Cardiac septum (tissue), 1 donor: ENCODE data around the gene GP5. TPM values are rescaled to one million over a fixed set of nuclear protein-coding genes. Genes with fewer than 3 reads are reported as not detected.

Source experiments
- DNase-seq: peaks from one replicate; pipeline ENCODE4 v3.0.0-alpha.2; 2020; ENCODE audit warnings: low spot score
- intact Hi-C: fragments of 100-400 bp; cut with DNase I; formaldehyde crosslinking; loops from one replicate; pipeline ENCODE4 v1.14.0; 2022
- total RNA-seq: library from RNA; stranded (reverse); fragmentation: NEBNext Ultra II Directional; extraction: Animal tissue kit (Norgen Biotek cat#: 25700); gene quantifications from one replicate; pipeline ENCODE4 v1.2.1, GENCODE V29; 2021
- donor health status: DM: no; HTN: no; CAD: no.

Gene GP5
- total RNA-seq, 1 donor from 2014 or later: 0.22 TPM

- DNase-seq: peak; percentile 33
- intact Hi-C loops: no loop called here
Observed at GRCh38 chr3:194381460-194381875, 17.6 kb downstream of the GP5 start.

GRCh38 chr3:194380326-194380725 is 18.7 kb downstream of the GP5 start:
- DNase-seq: peak; percentile 26
- intact Hi-C loops: no loop called here

DNA sequence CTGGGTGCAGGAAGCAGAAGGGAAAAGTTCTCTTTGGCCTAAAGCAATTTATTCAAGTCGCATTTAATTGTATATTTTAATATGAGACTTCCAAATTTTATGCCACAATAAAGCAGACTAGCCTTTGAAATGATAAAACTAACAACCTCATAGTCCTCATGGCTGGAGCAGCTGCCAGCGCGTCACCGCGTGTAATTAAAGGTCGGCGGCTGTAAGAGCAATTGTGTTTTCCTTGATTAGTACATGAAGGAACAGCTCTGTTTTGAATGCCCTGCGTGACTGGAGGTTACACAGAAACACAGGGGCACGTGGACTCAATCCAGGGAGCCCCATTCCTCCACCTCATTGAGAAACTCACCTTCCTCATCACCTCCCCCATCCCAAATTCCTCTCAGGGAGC is 19.4 kb downstream of the GP5 start:
- peak; percentile 7 for DNase-seq
- intact Hi-C loops: no loop called here

- intact Hi-C loops: no loop called here
- DNase-seq: peak; percentile 9
Observed at GRCh38 chr3:194379231-194379630, 19.8 kb downstream of the GP5 start.

GRCh38 chr3:194377708-194378107 is 21.4 kb downstream of the GP5 start:
- DNase-seq: peak; percentile 0
- intact Hi-C loops: no loop called here

- intact Hi-C loops: no loop called here
- DNase-seq: no peak
Observed at GRCh38 chr3:194376241-194376560, 22.9 kb downstream of the GP5 start.

- DNase-seq: no peak
Observed at GRCh38 chr3:194375473-194376240, 23.4 kb downstream of the GP5 start.

DNA sequence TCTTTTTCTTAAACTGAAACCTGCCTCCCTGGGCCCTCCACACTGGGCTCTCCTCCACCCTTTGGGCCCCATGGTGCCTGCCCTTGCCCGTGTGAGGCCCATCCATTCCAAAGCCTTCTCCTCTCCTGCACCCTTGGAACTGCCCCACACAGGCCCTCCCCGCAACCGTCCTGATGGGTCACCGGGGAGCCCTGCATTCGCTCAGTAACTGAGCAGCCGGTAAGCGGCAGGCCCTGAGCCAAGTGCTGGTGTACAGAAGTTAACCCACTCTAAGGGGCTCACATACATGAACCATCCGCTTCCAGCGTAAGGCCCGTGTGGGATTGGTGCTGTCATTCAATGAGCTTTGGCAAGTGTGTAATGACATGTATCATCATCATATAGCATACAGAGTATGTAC is 24.1 kb downstream of the GP5 start:
- DNase-seq: no peak
- intact Hi-C loops: no loop called here

More at GRCh38 chr3:194375473-194376240, 23.4 kb downstream of the GP5 start:
- intact Hi-C loops: no loop called here

GRCh38 chr3:194373899-194374298 is 25.2 kb downstream of the GP5 start:
- DNase-seq: no peak
- intact Hi-C loops: no loop called here

GRCh38 chr3:194373028-194373427 is 26.0 kb downstream of the GP5 start:
- no peak for DNase-seq
- intact Hi-C loops: no loop called here

GRCh38 chr3:194370753-194371152 is 28.3 kb downstream of the GP5 start:
- intact Hi-C loops: no loop called here
- no peak for DNase-seq

DNA sequence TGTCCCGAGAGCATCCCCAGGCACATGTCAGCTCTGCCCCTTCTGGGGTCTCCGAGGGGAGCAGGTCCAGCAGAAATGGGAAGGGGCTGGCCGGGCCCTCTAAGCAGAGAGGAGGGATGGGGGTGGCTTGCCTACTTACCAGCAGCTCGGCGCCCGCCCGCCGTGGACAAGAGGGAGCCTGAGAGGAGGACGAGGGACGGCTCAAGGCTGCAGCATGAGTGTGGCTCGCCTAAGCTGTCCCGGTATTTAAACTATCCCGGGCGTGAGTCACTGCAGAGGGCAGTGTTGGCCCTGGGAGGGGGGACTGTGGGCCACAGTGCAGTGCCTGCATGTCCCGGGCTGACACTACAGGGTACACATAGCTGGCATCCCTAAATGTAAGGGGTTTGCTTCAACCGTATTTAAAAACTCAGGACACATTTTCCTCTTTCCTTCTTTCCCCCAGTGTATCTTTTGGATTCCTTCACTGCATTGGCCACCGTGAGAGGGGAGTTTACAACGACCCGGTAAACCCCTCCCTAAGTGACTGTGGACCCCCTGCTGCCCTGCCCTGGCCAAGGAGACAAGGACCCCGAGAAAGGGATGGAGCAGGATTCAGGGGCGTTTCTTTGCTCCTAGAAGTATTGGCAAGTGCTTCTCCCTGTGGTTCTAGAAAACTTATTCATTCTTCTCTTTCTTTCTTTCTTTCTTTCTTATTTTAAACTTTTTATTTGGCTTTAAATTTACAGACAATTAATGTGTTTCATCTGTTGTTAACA is 29.4 kb downstream of the GP5 start, which contains the start of gene LRRC15:
Gene LRRC15 (minus strand): TSS at position 222 of the 758 bp plus-strand sequence. CDS start 8,700 bp downstream, outside the sequence.
- intact Hi-C loops: no loop called here
- no peak for DNase-seq

- intact Hi-C loops: no loop called here
- DNase-seq: no peak
Observed at GRCh38 chr3:194368918-194369317, 30.1 kb downstream of the GP5 start.

DNA sequence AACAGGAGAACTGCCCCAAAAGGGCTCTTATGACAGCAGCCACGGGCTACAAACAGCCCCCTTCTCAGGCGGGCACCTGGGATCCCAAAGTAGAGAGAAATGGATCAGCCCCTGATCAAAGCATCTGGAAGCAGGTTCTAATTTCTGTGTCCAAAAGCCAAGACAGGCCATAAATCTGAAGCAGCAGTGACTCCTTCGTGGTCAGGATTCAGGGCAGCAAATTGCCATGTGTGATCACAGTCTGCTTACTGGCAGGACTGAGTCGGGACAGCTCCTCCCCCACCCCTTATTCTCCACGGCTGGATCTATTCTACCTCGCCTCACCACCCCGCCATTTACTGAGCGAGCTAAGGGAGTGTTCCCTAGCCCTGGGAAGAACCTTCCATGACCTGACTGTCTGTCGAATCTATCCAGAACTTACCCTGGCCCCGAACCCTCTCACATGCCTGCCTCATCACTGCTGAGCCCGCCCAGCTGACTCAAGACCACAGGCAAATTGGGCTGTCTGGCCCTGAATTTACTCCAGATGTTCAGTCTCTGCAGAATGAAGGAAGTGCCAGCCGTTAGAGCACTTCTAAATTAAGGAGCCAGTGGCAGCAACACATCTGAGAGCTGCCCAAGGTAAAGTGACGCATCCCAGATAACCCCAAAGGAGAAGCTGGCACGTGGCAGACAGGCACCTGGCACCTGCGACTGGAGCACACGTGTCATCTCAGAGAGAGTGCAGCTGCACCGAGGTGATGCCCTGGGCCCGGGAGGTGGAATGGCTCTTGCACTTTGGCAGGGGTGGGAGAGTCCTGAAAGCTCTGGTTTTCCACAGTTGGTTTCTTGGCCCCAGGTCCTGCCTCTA is 30.8 kb downstream of the GP5 start:
- intact Hi-C loops: no loop called here

DNA sequence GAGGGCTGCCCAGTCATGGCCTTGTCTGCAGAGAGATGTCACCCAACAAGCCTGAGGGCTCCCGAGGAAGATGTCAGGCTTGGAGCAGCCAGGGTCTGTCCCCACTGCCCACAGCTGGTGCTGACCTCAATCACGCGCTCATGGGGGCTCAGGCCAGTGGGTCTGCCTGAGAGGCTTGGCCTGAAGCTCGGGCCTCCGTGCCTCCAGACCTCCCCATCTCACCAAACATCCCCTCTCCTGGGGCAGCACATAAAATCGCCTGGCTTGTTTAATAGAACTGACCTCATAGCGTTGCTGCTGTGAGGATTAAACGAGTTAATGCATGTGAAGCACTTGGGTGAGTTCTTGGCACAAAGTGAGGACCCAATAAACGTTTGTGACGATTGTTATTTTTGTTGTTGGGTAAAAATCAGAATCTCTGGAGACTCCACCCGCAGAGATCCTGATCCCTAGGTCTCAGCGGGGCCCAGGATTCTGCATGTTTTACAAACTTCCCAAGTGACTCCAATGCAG is 33.0 kb downstream of the GP5 start:
- intact Hi-C loops: no loop called here

More for the DNA sequence above, 30.8 kb downstream of the GP5 start:
- no peak for DNase-seq

GRCh38 chr3:194365526-194365925 is 33.5 kb downstream of the GP5 start:
- intact Hi-C loops: no loop called here
- DNase-seq: no peak

More for the DNA sequence above, 33.0 kb downstream of the GP5 start:
- DNase-seq: no peak

DNA sequence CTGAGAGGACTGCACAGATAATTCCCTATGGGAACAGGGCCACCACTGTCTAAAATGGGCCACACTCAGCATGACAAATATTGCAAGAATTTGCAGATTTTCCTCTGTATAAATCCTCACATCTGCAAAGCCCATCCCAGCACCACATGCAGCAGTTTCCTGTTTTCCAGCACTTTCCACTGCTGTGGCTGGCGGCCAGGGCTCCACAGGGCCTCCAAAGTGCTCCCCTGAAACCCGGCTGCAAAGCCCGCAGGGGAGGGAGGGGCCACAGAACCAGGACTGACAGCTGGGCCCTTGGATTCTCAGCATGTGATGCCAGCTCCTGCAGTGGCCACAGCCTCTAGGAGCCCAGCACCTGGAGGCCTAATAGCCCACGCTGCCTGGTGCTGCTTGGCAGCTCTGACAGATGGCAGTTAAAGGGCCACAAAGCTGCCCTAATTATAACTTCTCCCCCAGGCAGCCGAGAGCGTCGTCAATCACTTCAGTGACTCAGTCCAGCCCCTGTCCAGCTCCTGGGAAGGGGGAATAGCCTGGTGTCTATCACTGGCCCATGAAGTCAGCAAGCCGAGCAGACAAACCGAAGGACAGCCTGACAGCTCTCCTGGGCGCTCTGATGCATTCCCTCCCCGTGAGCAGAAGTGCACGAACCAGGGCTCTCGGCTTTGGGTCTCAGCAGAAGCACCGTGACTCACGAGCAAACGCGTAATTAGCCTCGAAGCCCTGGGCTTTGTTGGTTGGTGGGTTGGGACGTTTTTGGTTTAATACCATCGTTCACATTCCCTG is 34.2 kb downstream of the GP5 start:
- DNase-seq: no peak
- intact Hi-C loops: no loop called here

DNA sequence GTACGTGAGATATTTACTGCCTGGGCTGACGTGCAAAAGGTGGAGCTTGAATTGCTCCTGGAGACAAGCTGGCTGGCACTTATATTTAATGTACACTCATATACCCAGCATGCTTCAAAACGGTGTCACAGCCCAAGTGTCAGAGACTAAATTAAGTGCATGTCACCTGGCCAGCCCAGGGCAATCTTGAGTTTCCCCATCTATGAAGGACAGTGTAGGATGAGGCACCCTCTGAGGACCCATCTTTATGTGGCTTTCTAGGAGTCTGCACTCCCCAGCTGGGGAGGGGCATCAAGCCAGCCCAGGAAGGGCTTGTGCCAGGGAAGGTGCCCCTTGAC is 34.8 kb downstream of the GP5 start:
- intact Hi-C loops: no loop called here
- DNase-seq: no peak

DNA sequence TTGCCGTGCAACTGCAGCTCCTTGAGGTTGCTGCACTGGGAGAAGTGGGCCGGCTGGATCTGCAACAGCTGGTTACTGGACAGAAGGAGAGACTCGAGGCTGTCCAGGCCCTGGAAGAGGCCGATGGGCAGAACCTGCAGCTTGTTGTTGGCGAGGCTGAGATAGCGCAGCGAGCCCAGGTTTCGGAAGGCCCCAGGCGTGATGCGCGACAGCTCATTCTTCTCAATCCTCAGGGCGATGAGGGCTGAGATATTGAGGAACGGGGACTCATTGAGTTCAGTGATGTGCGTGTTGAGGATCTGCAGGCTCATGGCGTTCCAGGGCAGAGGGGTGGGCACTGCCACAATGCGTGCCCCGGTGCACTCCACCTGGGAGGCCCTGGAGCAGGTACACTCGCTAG is 38.5 kb downstream of the GP5 start:
- intact Hi-C loops: no loop called here
- no peak for DNase-seq
